CD14-positive monocyte (primary cell): ENCODE measurements around the gene GCG. TPM values are rescaled to one million over a fixed set of nuclear protein-coding genes. Genes with fewer than 3 reads are reported as not detected.

Experiments
- DNase-seq, 3 donors: peaks; one replicate each; pipeline ENCODE4 v3.0.0-alpha.2; 2011 to 2022
- H2AFZ ChIP-seq: 2 replicates; pipeline ENCODE4 v1.6.0; 2012; ENCODE audit warnings: mild to moderate bottlenecking, low read depth, low read length, inconsistent platforms; ENCODE audit not compliant: insufficient read depth, poor library complexity, severe bottlenecking
- H3K27ac ChIP-seq, 2 donors: 1 replicate in 1 of 2; 2 replicates in 1 of 2; pipeline ENCODE4 v1.5.1; 2012 to 2013; ENCODE audit warnings: low read length in 2 of 2, control low read depth in 1 of 2, inconsistent platforms in 1 of 2, low read depth in 1 of 2, mild to moderate bottlenecking in 1 of 2
- H3K27me3 ChIP-seq, 2 donors: one replicate each; pipeline versions ENCODE4 v1.6.0 to v1.6.1; 2011 to 2013; ENCODE audit warnings: low read length in 2 of 2; ENCODE audit not compliant: control insufficient read depth in 2 of 2, insufficient read depth in 2 of 2
- H3K36me3 ChIP-seq, 2 donors: replicated peaks in 1 of 2; 1 replicate in 1 of 2; 2 replicates in 1 of 2; pipeline versions ENCODE4 v1.5.1 to v1.6.1; 2012 to 2013; ENCODE audit warnings: low read length in 2 of 2, control low read depth in 1 of 2, inconsistent platforms in 1 of 2, mild to moderate bottlenecking in 1 of 2; ENCODE audit not compliant: insufficient read depth in 2 of 2, control insufficient read depth in 1 of 2
- H3K4me1 ChIP-seq, 2 donors: 1 replicate in 1 of 2; 2 replicates in 1 of 2; pipeline versions ENCODE4 v1.5.1 to v1.6.1; 2012 to 2013; ENCODE audit warnings: low read length in 2 of 2, control low read depth in 1 of 2, inconsistent platforms in 1 of 2, mild to moderate bottlenecking in 1 of 2, moderate library complexity in 1 of 2; ENCODE audit not compliant: insufficient read depth in 2 of 2, control insufficient read depth in 1 of 2
- H3K4me2 ChIP-seq: replicated peaks from 2 replicates; pipeline ENCODE3; 2012; ENCODE audit warnings: low read length, moderate library complexity, mild to moderate bottlenecking; ENCODE audit not compliant: poor library complexity, severe bottlenecking; ENCODE audit errors: extremely low read depth
- H3K4me3 ChIP-seq, 3 experiments: fragments of 200-600 bp in 1 of 3; sonication (generic) in 1 of 3; replicated peaks in 1 of 3; 1 replicate in 2 of 3; 2 replicates in 1 of 3; pipeline ENCODE4 v1.5.1; 2011 to 2013; ENCODE audit warnings: low read length in 3 of 3, mild to moderate bottlenecking in 3 of 3, control low read depth in 2 of 3, low read depth in 2 of 3, inconsistent platforms in 1 of 3, moderate library complexity in 1 of 3
- H3K79me2 ChIP-seq: 2 replicates; pipeline ENCODE4 v1.6.0; 2012; ENCODE audit warnings: mild to moderate bottlenecking, control low read depth, inconsistent platforms, low read length, moderate library complexity; ENCODE audit not compliant: insufficient read depth
- H3K9ac ChIP-seq: 2 replicates; pipeline ENCODE4 v1.6.0; 2017; ENCODE audit warnings: low read length, mild to moderate bottlenecking; ENCODE audit not compliant: insufficient read depth, poor library complexity, severe bottlenecking
- H3K9me3 ChIP-seq, 2 donors: replicated peaks in 1 of 2; 1 replicate in 1 of 2; 2 replicates in 1 of 2; pipeline versions ENCODE4 v1.5.1 to v1.6.1; 2012 to 2013; ENCODE audit warnings: low read length in 2 of 2, control low read depth in 1 of 2; ENCODE audit not compliant: control insufficient read depth in 1 of 2, insufficient read depth in 1 of 2
- H4K20me1 ChIP-seq: 2 replicates; pipeline ENCODE4 v1.6.0; 2012; ENCODE audit warnings: mild to moderate bottlenecking, low read length, control low read depth, moderate library complexity; ENCODE audit not compliant: insufficient read depth
- H3K27ac Mint-ChIP-seq, 7 donors: one replicate each; pipeline ENCODE4 v1.8.0; 2020; ENCODE audit warnings: mild to moderate bottlenecking in 7 of 7, mixed read lengths in 7 of 7, moderate library complexity in 6 of 7, inconsistent platforms in 2 of 7
- H3K27me3 Mint-ChIP-seq, 3 donors: one replicate each; pipeline ENCODE4 v1.8.0; 2021 to 2022; ENCODE audit warnings: low read depth in 3 of 3, mild to moderate bottlenecking in 3 of 3, mixed read lengths in 3 of 3, moderate library complexity in 3 of 3, inconsistent platforms in 1 of 3
- H3K36me3 Mint-ChIP-seq, 2 donors: one replicate each; pipeline ENCODE4 v1.8.0; 2020; ENCODE audit warnings: mixed read lengths in 2 of 2, inconsistent platforms in 1 of 2, mild to moderate bottlenecking in 1 of 2
- H3K4me1 Mint-ChIP-seq: one replicate; pipeline ENCODE4 v1.8.0; 2020; ENCODE audit warnings: mild to moderate bottlenecking, mixed read lengths
- H3K4me3 Mint-ChIP-seq, 2 donors: one replicate each; pipeline ENCODE4 v1.8.0; 2020; ENCODE audit warnings: mild to moderate bottlenecking in 2 of 2, mixed read lengths in 2 of 2, moderate library complexity in 1 of 2
- H3K9me3 Mint-ChIP-seq, 7 donors: one replicate each; pipeline ENCODE4 v1.8.0; 2020 to 2022; ENCODE audit warnings: mixed read lengths in 7 of 7, mild to moderate bottlenecking in 6 of 7, moderate library complexity in 6 of 7, inconsistent platforms in 2 of 7
- WGBS: methylation state at CpG from one replicate; pipeline ENCODE4 v1.1.5; 2013; ENCODE audit warnings: missing lambda C conversion rate; ENCODE audit not compliant: insufficient coverage; 5-methylcytosine and 5-hydroxymethylcytosine counted together
- intact Hi-C, 2 donors: fragments of 100-400 bp; cut with micrococcal nuclease; formaldehyde crosslinking; loops; one replicate each; pipeline versions ENCODE4 v1.15.0 to v1.15.1; 2023
- polyA plus RNA-seq, 3 donors: library from polyadenylated mRNA; depleted of rRNA in 1 of 3; unstranded in 2 of 3; stranded (reverse) in 1 of 3; fragments of 300-500 nt in 2 of 3; fragments of >200 nt in 1 of 3; fragmentation: Illumina TruSeq in 2 of 3; gene quantifications; 1 replicate in 2 of 3; 2 replicates in 1 of 3; pipeline ENCODE4 v1.2.3, GENCODE V29; 2012 to 2021
- TF ChIP-seq, protein P1 (sequence below): fragments of 200-600 bp; IDR thresholded peaks from one replicate; pipeline ENCODE4 v1.8.0; 2022; ENCODE audit warnings: antibody characterized with exemption, mild to moderate bottlenecking

The GCG gene
- polyA plus RNA-seq, 3 donors, result not detected

DNA sequence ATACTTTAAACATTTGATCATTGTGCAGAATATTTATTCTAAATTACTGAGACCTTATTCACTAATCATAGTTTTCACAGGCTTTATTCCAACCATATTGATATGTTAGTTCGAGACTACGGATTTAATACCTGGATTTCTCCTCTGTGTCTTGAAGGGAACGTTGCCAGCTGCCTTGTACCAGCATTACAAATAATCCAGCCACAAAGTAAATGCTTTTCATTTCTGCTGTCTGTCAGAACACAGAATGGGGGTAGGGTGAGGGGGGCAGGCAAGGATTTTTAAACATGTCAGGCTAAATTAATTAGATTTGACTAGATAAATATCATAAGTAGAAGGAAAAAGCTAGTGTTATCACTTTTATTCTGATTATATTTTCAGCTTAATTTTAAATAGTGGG is 3.1 kb downstream of the GCG start:
- no peak overlapping the region for H3K4me2 ChIP-seq
- no peak overlapping the region for H2AFZ ChIP-seq
- intact Hi-C loops, result no loop called here
- no peaks in the 10 kb centered on the region for H3K9me3 ChIP-seq
- H3K36me3 Mint-ChIP-seq, result no peaks in the 10 kb centered on the region
- peaks cover 3% of the 10 kb centered on the region for H3K4me1 Mint-ChIP-seq
- TF ChIP-seq, protein P1, sequence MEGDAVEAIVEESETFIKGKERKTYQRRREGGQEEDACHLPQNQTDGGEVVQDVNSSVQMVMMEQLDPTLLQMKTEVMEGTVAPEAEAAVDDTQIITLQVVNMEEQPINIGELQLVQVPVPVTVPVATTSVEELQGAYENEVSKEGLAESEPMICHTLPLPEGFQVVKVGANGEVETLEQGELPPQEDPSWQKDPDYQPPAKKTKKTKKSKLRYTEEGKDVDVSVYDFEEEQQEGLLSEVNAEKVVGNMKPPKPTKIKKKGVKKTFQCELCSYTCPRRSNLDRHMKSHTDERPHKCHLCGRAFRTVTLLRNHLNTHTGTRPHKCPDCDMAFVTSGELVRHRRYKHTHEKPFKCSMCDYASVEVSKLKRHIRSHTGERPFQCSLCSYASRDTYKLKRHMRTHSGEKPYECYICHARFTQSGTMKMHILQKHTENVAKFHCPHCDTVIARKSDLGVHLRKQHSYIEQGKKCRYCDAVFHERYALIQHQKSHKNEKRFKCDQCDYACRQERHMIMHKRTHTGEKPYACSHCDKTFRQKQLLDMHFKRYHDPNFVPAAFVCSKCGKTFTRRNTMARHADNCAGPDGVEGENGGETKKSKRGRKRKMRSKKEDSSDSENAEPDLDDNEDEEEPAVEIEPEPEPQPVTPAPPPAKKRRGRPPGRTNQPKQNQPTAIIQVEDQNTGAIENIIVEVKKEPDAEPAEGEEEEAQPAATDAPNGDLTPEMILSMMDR, result no peak
- no peak overlapping the region for H3K27ac Mint-ChIP-seq
- no peaks in the 10 kb centered on the region for H3K9me3 Mint-ChIP-seq
- H3K79me2 ChIP-seq, result no peaks in the 10 kb centered on the region
- H3K4me3 Mint-ChIP-seq, result no peak overlapping the region
- peaks cover 0 to 2% of the 10 kb centered on the region in 2 donors for H3K27me3 ChIP-seq
- no peaks in the 10 kb centered on the region for H3K36me3 ChIP-seq
- H3K9ac ChIP-seq, result no peak overlapping the region
- H3K27ac ChIP-seq, result no peak overlapping the region
- H3K4me3 ChIP-seq, result no peak overlapping the region
- H3K4me1 ChIP-seq, result no peaks in the 10 kb centered on the region
- peaks cover 4 to 6% (median 5%) of the 10 kb centered on the region in 3 donors for H3K27me3 Mint-ChIP-seq
- H4K20me1 ChIP-seq, result no peaks in the 10 kb centered on the region
- no peak for DNase-seq
- 100% methylated on average over 1 of the region's 3 CpGs for WGBS

DNA sequence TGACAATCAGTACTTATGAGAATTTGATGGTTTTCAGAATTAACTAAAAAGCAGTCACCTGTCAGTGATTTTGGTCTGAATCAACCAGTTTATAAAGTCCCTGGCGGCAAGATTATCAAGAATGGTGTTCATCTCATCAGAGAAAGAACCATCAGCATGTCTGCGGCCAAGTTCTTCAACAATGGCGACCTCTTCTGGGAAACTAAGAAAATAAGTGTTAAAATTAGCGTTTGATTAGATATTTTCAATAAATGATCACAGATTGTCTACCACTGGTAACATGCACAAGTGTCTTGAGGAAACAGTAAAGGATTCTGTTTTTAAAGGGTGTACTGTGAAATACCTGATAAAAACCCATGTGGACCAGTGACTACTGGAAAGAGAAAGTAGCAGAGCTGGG is 8.1 kb downstream of the GCG start:
- Mint-ChIP-seq H3K27me3 (peaks cover 1 to 6% (median 3%) of the 10 kb centered on the region in 3 donors), H3K27ac (no peak overlapping the region), H3K4me1 (no peaks in the 10 kb centered on the region), H3K9me3 (no peaks in the 10 kb centered on the region), H3K36me3 (no peaks in the 10 kb centered on the region), H3K4me3 (no peak overlapping the region)
- H3K4me2 ChIP-seq, result no peak overlapping the region
- intact Hi-C loops, result no loop called here
- H3K27me3 ChIP-seq, result peaks cover 0 to 2% of the 10 kb centered on the region in 2 donors
- no peak overlapping the region for H3K9ac ChIP-seq
- no peak for DNase-seq
- no peak overlapping the region for H2AFZ ChIP-seq
- WGBS, result 83% methylated on average over 1 of the region's 4 CpGs
- no peaks in the 10 kb centered on the region for H4K20me1 ChIP-seq
- H3K27ac ChIP-seq, result no peak overlapping the region
- H3K36me3 ChIP-seq, result no peaks in the 10 kb centered on the region
- H3K79me2 ChIP-seq, result no peaks in the 10 kb centered on the region
- TF ChIP-seq, protein P1, result no peak
- no peaks in the 10 kb centered on the region for H3K4me1 ChIP-seq
- no peaks in the 10 kb centered on the region for H3K9me3 ChIP-seq
- no peak overlapping the region for H3K4me3 ChIP-seq
